Subcutaneous abdominal adipose tissue (tissue), 5 donors: ENCODE data around the gene SCRT2.

Source experiments
- H3K27ac ChIP-seq: one replicate; pipeline ENCODE4 v1.7.0; 2013; ENCODE audit warnings: low read depth, mild to moderate bottlenecking, inconsistent platforms, low read length, moderate library complexity
- H3K27me3 ChIP-seq, 5 donors: one replicate each; pipeline ENCODE4 v1.7.0; 2013; ENCODE audit warnings: low read length in 5 of 5, inconsistent platforms in 1 of 5; ENCODE audit not compliant: control insufficient read depth in 5 of 5, insufficient read depth in 4 of 5
- H3K36me3 ChIP-seq, 5 donors: one replicate each; pipeline ENCODE4 v1.7.0; 2013; ENCODE audit warnings: low read length in 5 of 5; ENCODE audit not compliant: control insufficient read depth in 5 of 5, insufficient read depth in 5 of 5
- H3K4me1 ChIP-seq, 5 donors: one replicate each; pipeline ENCODE4 v1.7.0; 2013; ENCODE audit warnings: low read length in 5 of 5, mild to moderate bottlenecking in 3 of 5, moderate library complexity in 1 of 5; ENCODE audit not compliant: control insufficient read depth in 5 of 5, insufficient read depth in 5 of 5
- H3K4me3 ChIP-seq, 5 donors: one replicate each; pipeline ENCODE4 v1.7.0; 2013; ENCODE audit warnings: low read length in 5 of 5, low read depth in 1 of 5
- H3K9ac ChIP-seq, 5 donors: one replicate each; pipeline ENCODE4 v1.7.0; 2013; ENCODE audit warnings: low read length in 5 of 5, mild to moderate bottlenecking in 4 of 5, moderate library complexity in 3 of 5
- H3K9me3 ChIP-seq, 5 donors: one replicate each; pipeline ENCODE4 v1.7.0; 2013; ENCODE audit warnings: low read length in 5 of 5; ENCODE audit not compliant: control insufficient read depth in 5 of 5
- donor health status: healthy.
- donor health status: healthy.
- donor health status: healthy.
- donor health status: healthy.
- donor health status: healthy.

Gene SCRT2

DNA sequence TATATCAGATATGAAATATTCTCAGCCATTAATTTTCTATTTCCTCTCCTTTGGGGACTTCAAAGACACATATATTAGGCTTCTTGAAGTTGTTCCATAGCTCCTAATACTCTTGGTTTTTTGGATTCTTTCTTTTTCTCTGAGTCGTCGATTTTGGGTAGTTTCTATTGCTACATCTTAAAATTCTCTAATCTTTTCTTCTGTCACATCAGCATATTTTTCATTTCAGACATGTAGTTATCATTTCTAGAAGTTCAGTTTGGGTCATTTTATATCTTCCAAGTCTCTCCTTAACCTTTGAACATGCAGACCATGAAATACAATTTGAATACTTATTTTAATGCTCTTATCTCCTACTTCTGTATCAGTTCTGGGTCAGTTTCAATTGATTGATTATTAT lies 38.9 kb upstream of the SCRT2 start:
- Histone ChIP-seq H3K36me3 (no peaks in the 10 kb centered on the region), H3K27me3 (peaks cover 5 to 23% (median 22%) of the 10 kb centered on the region in 5 donors), H3K9me3 (peaks cover 0 to 14% (median 7%) of the 10 kb centered on the region in 5 donors), H3K4me1 (peaks cover 0 to 2% (median 0%) of the 10 kb centered on the region in 5 donors), H3K9ac (no peak overlapping the region), H3K4me3 (no peak overlapping the region), H3K27ac (no peak overlapping the region)

DNA sequence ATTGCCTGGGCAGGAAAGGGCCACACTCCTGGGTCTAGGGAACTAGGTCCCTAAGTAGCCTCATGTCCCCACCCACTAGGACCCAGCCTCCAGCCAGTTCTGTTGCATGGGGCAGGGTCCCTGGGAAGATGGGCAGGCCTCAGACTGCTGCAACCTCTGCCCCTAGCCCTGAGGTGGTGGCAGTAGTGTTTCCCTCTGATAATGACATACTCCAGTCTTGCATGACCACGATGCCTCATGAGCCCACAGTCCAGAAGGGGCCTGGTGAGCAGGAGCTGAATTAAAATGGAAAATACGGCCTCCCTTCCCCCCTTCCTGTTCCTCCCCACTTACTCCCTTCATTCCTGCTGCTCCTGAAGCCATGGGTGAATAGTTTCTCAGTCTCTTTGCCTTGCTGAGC lies 36.0 kb upstream of the SCRT2 start:
- Histone ChIP-seq H3K27me3 (peaks cover 4 to 33% (median 27%) of the 10 kb centered on the region in 5 donors), H3K4me3 (no peak overlapping the region), H3K4me1 (peaks cover 0 to 4% (median 0%) of the 10 kb centered on the region in 5 donors), H3K9ac (no peak overlapping the region), H3K9me3 (peaks cover 0 to 20% (median 17%) of the 10 kb centered on the region in 5 donors), H3K27ac (no peak overlapping the region), H3K36me3 (no peaks in the 10 kb centered on the region)

DNA sequence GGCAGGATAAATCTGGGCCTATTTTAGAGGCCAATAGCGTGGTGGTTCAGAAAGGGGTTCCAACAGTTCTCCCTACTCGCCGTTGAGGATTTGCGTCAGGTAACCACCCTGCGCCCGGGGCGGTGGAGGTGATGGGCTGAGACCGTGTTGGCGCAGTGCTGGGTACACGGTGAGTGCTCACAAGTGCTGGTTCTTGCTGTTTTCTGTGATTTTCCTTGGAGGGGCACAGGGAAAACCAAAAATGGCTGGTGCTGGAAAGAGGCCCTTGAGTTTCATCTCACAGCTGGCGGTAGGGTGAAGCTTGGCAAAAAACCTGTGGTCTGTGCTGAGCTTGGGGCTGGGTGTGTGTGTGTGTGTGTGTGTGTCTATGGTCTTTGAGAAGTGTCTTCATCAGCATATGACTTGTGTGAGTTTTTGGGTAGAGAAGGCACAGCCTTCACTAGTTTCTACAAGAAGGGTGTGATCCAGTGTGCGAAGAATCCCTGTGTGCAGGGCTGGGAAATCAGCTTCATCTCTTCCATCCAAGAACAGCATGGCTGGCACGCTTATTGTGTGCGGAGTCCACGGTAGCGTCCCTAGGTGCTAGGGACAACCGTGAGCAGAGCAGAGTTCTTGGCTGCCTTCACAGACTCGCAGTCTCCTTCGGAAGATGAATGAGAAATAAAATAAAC lies 35.3 kb upstream of the SCRT2 start:
- Histone ChIP-seq H3K4me3 (no peak overlapping the region), H3K9me3 (peaks cover 0 to 20% (median 17%) of the 10 kb centered on the region in 5 donors), H3K27me3 (peaks cover 4 to 37% (median 27%) of the 10 kb centered on the region in 5 donors), H3K4me1 (peaks cover 0 to 4% (median 0%) of the 10 kb centered on the region in 5 donors), H3K27ac (no peak overlapping the region), H3K9ac (no peak overlapping the region), H3K36me3 (no peaks in the 10 kb centered on the region)

DNA sequence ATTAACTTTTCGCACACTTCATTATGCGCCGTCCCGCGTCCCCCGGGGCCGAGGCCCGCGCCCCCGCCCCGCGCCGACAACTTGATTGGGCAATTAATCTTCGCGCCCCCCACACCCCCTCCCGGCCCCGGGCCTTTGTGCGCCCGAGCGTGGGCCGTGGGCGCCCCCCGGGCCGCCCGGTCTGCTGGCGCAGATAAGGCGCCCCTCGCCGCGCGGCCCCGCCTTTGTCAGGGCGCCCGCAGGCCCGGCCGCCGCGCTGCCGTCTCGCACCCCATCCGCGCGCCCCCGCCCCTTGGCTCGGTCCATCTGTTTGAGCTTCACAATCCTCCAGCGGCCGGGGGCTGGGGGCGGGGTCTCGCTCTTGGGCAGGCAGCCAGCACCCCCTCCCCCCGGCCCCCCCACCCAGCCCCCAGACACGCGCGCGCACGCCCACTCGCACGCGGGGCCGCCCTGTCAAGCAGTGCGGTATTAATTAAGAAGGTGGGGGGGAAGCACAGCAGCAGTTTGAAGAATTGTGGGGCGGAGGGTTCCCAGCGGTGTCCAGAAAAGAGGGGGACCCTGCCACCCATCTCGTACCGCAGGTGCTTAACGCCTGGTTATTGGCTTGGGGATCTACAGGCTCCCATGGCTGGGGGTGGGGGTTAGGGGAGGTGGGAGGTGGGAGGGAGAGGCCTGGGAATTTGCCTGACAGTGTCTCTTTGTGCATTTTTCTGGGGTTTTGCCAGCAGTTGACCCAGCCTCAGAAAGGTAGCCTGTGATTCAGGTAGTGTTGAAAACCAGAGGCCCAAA lies 34.6 kb upstream of the SCRT2 start:
- H3K9me3 ChIP-seq, result peaks cover 0 to 20% (median 17%) of the 10 kb centered on the region in 5 donors
- no peak overlapping the region for H3K9ac ChIP-seq
- no peak overlapping the region for H3K27ac ChIP-seq
- no peak overlapping the region for H3K4me3 ChIP-seq
- no peaks in the 10 kb centered on the region for H3K36me3 ChIP-seq
- peaks cover 0 to 4% (median 0%) of the 10 kb centered on the region in 5 donors for H3K4me1 ChIP-seq
- peaks cover 4 to 37% (median 27%) of the 10 kb centered on the region in 5 donors for H3K27me3 ChIP-seq

DNA sequence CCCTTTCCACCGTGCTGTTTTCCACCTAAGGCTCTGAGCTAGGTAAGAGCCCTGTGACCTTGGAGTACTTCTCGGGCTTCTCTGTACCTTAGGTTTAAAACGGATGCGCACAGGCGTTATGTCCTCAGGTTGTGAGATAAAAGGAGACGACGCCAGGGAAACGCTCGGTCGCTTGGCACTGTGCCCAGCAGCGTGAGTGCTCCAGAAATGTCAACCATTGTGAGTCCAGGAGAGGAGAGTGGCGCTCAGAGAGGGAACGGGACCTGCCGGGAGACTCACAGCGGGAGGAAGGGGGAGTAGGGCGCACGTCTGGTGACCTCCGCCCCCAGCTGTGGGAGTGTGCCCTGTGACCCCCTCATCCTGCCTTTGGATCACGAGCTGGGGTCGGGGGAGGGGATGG lies 33.8 kb upstream of the SCRT2 start:
- H3K4me1 ChIP-seq, result peaks cover 0 to 4% (median 0%) of the 10 kb centered on the region in 5 donors
- peaks cover 4 to 41% (median 27%) of the 10 kb centered on the region in 5 donors for H3K27me3 ChIP-seq
- H3K9me3 ChIP-seq, result peaks cover 0 to 20% (median 17%) of the 10 kb centered on the region in 5 donors
- H3K36me3 ChIP-seq, result no peaks in the 10 kb centered on the region
- H3K9ac ChIP-seq, result no peak overlapping the region
- no peak overlapping the region for H3K4me3 ChIP-seq
- H3K27ac ChIP-seq, result no peak overlapping the region

DNA sequence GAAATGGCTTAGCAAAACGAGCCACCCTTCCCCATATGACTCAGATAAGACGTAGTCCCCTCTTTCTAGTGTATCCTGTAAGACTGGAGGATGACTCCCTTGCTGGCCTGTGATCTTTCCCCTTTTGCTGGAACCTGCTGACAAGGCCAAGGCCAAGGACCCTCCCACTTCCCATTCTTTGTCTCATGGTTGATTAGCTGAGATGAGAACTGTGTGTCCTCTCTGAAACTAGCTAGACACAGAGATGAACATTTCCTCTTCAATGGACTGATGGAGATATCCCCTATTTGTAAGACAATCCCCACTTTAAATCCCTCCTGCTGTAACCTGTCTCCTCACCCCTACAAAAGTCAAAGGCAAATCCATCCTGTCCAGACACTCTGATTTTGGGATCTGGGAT lies 33.4 kb upstream of the SCRT2 start:
- Histone ChIP-seq H3K27me3 (peaks cover 4 to 42% (median 27%) of the 10 kb centered on the region in 5 donors), H3K4me1 (peaks cover 0 to 4% (median 0%) of the 10 kb centered on the region in 5 donors), H3K27ac (no peak overlapping the region), H3K9me3 (peaks cover 0 to 17% (median 14%) of the 10 kb centered on the region in 5 donors), H3K9ac (no peak overlapping the region), H3K4me3 (no peak overlapping the region), H3K36me3 (no peaks in the 10 kb centered on the region)

DNA sequence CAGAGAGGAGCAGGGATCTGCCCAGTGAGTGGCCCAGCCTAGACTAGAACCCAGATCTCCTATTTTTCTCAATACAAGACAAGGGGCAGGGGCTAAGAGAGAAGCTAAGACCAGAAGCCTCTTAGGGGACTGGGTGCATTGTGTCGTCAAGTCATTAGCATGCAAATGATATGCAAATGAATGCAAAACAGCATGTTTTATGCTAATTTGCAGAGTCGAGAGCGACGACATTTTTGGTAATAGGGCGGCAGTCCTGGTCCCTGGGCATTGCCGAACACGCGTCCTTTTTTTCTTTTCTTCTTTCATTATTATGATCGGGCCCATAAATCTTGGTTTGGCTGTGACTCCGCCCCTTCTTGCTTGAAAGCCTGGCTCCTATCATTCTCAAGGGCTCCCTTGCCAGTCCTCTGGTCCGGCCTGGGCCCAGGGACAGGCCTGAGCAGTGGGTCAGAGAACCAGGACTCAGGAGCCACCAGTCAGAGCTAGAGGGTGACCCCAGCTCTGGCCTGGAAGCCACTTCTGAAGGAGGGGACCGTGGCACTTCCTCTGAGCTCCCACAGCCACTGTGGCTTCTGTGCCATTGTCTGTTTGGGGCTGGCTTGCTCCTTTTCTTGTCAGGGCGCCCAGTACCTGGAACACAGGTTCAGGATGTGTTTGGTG lies 32.0 kb upstream of the SCRT2 start:
- no peaks in the 10 kb centered on the region for H3K36me3 ChIP-seq
- no peak overlapping the region for H3K4me3 ChIP-seq
- peaks cover 0 to 10% (median 8%) of the 10 kb centered on the region in 5 donors for H3K9me3 ChIP-seq
- H3K27me3 ChIP-seq, result peaks cover 4 to 42% (median 27%) of the 10 kb centered on the region in 5 donors
- peaks cover 0 to 4% (median 0%) of the 10 kb centered on the region in 5 donors for H3K4me1 ChIP-seq
- no peak overlapping the region for H3K27ac ChIP-seq
- H3K9ac ChIP-seq, result no peak overlapping the region

DNA sequence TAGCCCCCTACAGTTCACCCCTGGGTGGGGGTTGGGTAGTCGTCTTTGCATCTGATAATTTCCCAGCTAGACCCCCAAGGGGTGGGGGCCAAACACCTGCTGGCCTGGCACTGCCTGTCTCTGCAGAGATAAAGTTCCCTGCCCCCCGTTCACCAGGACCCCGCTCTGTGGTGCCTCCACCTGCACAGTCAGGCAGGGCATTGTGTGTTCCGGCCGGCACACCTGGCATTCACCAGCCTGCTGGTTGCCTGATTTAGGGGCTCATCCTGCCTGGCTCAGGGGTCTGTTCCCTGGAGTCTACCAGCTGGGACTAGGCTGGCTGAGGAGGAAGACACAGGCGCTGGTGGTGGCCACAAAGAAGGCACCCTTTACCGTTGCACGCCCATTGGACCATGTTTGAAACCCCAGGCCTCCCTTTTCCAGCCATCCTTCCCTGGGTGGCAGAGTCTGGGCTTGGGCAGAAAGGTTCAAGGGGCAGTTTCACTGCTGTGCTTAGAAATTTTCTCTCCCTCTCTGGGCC lies 30.8 kb upstream of the SCRT2 start:
- Histone ChIP-seq H3K27ac (no peak overlapping the region), H3K9ac (no peak overlapping the region), H3K36me3 (no peaks in the 10 kb centered on the region), H3K4me1 (peaks cover 0 to 4% (median 0%) of the 10 kb centered on the region in 5 donors), H3K4me3 (no peak overlapping the region), H3K9me3 (peaks cover 0 to 10% (median 8%) of the 10 kb centered on the region in 5 donors), H3K27me3 (peaks cover 4 to 37% (median 21%) of the 10 kb centered on the region in 5 donors)

DNA sequence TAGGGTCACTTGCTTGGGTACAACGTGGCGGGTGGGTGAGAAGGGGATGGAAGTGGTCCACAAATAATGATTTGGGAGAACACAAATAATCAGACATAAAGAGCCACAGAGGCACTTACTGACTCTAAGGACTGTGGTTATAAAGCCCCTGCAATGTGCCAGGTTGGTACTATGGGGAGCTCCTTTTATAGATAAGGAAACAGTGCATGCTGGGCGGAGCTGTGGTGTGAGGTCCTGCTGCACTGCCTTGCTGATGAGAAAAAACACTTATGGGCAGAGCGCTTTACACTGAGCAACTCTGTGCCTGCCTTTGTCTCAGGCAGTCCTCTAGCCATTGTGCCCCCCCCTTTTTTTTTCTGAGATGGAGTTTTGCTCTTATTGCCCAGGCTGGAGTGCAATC lies 29.1 kb upstream of the SCRT2 start:
- Histone ChIP-seq H3K9ac (no peak overlapping the region), H3K36me3 (no peaks in the 10 kb centered on the region), H3K4me1 (peaks cover 2 to 14% (median 6%) of the 10 kb centered on the region in 5 donors), H3K9me3 (peaks cover 0 to 10% (median 8%) of the 10 kb centered on the region in 5 donors), H3K27me3 (peaks cover 4 to 27% (median 12%) of the 10 kb centered on the region in 5 donors), H3K4me3 (no peak overlapping the region), H3K27ac (no peak overlapping the region)
